Esophagus (tissue), 2 donors: ENCODE results near the gene UBA52. TPM values are rescaled to one million over a fixed set of nuclear protein-coding genes. Genes with fewer than 3 reads are reported as not detected.
"Not testable (repeated sequence)": the region's sequence is repeated elsewhere in the genome, so short reads cannot be mapped to it uniquely, and the experiment has no call there.

ENCODE experiments used
- H3K27ac ChIP-seq, 2 donors: one replicate each; pipeline ENCODE4 v1.5.1; 2013; ENCODE audit warnings: low read depth in 2 of 2, mild to moderate bottlenecking in 2 of 2, inconsistent platforms in 1 of 2, low read length in 1 of 2, moderate library complexity in 1 of 2
- H3K27me3 ChIP-seq, 2 donors: one replicate each; pipeline ENCODE4 v1.6.1; 2013; ENCODE audit warnings: low read length in 2 of 2, control low read depth in 1 of 2, mild to moderate bottlenecking in 1 of 2; ENCODE audit not compliant: insufficient read depth in 2 of 2, control insufficient read depth in 1 of 2
- H3K36me3 ChIP-seq, 2 donors: one replicate each; pipeline ENCODE4 v1.6.1; 2013; ENCODE audit warnings: low read length in 1 of 2; ENCODE audit not compliant: control insufficient read depth in 2 of 2, insufficient read depth in 2 of 2
- H3K4me1 ChIP-seq, 2 donors: one replicate each; pipeline ENCODE4 v1.6.1; 2013; ENCODE audit warnings: low read length in 1 of 2; ENCODE audit not compliant: control insufficient read depth in 2 of 2, insufficient read depth in 2 of 2
- H3K4me3 ChIP-seq, 2 donors: one replicate each; pipeline ENCODE4 v1.5.1; 2013; ENCODE audit warnings: low read length in 2 of 2, mild to moderate bottlenecking in 2 of 2, low read depth in 1 of 2, moderate library complexity in 1 of 2
- H3K9me3 ChIP-seq, 2 donors: one replicate each; pipeline ENCODE4 v1.6.1; 2013; ENCODE audit warnings: mild to moderate bottlenecking in 2 of 2, low read depth in 1 of 2, low read length in 1 of 2, moderate library complexity in 1 of 2; ENCODE audit not compliant: control insufficient read depth in 2 of 2, insufficient read depth in 1 of 2
- WGBS, 2 donors: extraction: QIAGEN DNeasy Blood & Tissue Kit; methylation state at CpG; one replicate each; pipeline ENCODE4 v1.1.7; 2013; 5-methylcytosine and 5-hydroxymethylcytosine counted together
- polyA plus RNA-seq, 2 donors: library from polyadenylated mRNA; stranded (reverse); fragments of 200-250 nt; gene quantifications; one replicate each; pipeline ENCODE4 v1.2.3, GENCODE V29; 2013
- donor health status: healthy with polysubstance abuse.
- donor health status: Bipolar disorder and iron deficiency.

UBA52 gene
- 1,000 to 10,000 TPM in 1 of 2 donors, 100 to 1,000 TPM in 1; 709 to 1,325 TPM for polyA plus RNA-seq

DNA sequence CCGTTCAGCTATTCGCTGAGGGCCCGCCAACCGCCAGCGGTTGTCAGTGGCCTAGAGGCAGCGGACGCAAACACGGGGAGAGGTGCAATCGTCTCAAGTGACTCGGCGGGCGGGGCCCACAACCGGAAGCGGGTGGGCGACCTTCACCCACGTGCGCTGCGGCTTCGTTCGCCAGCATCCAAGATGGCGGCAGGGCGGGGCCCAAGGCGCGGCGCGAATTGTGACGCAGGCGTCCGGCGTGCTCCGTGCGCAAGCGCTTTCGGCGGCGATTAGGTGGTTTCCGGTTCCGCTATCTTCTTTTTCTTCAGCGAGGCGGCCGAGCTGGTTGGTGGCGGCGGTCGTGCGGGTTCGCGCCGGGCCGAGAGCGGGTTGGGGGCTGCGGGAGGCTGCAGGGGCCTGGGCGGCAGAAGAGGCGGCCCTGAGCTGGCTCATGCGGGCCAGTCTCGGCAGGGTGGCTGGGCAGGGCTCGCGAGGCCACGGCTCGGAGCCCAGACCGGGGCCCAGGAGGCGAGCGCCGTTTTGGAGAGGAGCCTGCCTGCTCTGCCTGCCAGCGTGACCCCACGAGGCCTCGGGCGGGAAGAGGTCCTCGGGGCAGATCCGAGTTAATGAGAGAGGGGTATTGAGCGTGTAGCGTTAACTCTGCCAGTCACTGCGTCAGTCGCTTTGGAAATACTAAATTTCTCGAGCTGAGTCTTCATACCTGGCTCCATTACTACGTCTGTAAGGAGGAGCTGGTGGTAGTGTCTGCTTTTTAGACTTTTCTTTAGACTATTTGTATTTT lies at the start of gene UBA52:
UBA52 (plus strand) TSS at position 294 of the 781 bp plus-strand sequence. CDS start 1,444 bp downstream, outside the sequence.
- H3K4me3 ChIP-seq, result peak within 1 kb of the TSS; percentile 82 to 87
- peaks cover 3 to 9% of the 10 kb centered on the region in 2 donors for H3K4me1 ChIP-seq
- H3K27ac ChIP-seq, result peak within 1 kb of the TSS; percentile 94 to 96
- peaks cover 20 to 42% of the 10 kb centered on the region in 2 donors for H3K36me3 ChIP-seq
- H3K9me3 ChIP-seq, result peaks cover 0 to 4% of the 10 kb centered on the region in 2 donors
- WGBS, 2 donors, result 0 to 1% methylated on average over 70 to 75 of the region's 75 CpGs
- H3K27me3 ChIP-seq, result no peaks in the 10 kb centered on the region

- Histone ChIP-seq H3K27ac (peak overlapping the region; percentile 96 to 98), H3K4me3 (peak overlapping the region; percentile 83 to 93), H3K9me3 (no peaks in the 10 kb centered on the region), H3K4me1 (no peaks in the 10 kb centered on the region), H3K36me3 (no peaks in the 10 kb centered on the region), H3K27me3 (no peaks in the 10 kb centered on the region)
- WGBS, 2 donors, result 1% methylated on average over 51 of the region's 51 CpGs
Measured at GRCh38 chr19:18522124-18522861, 49.4 kb upstream of the UBA52 start.

- not testable (repeated sequence) for H3K4me1 ChIP-seq, H3K27me3 ChIP-seq, H3K9me3 ChIP-seq, H3K4me3 ChIP-seq, H3K27ac ChIP-seq, H3K36me3 ChIP-seq
- WGBS, 2 donors, result 62 to 64% methylated on average over 19 of the region's 19 CpGs
Measured at GRCh38 chr19:18522862-18523440, 48.7 kb upstream of the UBA52 start.

GRCh38 chr19:18523841-18524240 lies 47.8 kb upstream of the UBA52 start:
- Histone ChIP-seq H3K27me3 (no peaks in the 10 kb centered on the region), H3K27ac (no peak overlapping the region), H3K9me3 (no peaks in the 10 kb centered on the region), H3K36me3 (no peaks in the 10 kb centered on the region), H3K4me1 (no peaks in the 10 kb centered on the region), H3K4me3 (no peak overlapping the region)
- 85 to 90% methylated on average over 9 of the region's 9 CpGs for WGBS, 2 donors

DNA sequence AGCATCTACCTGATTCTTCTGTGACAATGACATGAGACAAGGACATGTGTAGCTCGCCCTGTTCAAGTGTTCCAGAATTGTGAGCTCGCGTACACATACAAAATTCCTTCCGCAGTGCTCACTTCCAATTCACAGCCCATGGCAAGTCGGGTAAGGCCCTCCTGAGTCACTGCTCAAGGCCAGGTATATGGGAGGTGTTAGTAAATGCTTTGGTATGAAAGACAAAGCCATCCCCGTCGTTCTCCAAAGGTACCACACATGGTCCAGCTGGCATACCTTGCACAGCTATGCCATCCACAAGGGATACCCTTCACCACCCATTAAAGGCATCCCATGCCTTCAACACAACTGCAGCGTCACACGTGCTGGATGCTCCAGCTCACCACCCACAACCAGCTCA lies 45.3 kb upstream of the UBA52 start:
- no peaks in the 10 kb centered on the region for H3K27me3 ChIP-seq
- 76 to 81% methylated on average over 9 of the region's 9 CpGs for WGBS, 2 donors
- no peaks in the 10 kb centered on the region for H3K4me1 ChIP-seq
- H3K27ac ChIP-seq, result no peak overlapping the region
- no peak overlapping the region for H3K4me3 ChIP-seq
- peaks cover 0 to 2% of the 10 kb centered on the region in 2 donors for H3K36me3 ChIP-seq
- H3K9me3 ChIP-seq, result no peaks in the 10 kb centered on the region

DNA sequence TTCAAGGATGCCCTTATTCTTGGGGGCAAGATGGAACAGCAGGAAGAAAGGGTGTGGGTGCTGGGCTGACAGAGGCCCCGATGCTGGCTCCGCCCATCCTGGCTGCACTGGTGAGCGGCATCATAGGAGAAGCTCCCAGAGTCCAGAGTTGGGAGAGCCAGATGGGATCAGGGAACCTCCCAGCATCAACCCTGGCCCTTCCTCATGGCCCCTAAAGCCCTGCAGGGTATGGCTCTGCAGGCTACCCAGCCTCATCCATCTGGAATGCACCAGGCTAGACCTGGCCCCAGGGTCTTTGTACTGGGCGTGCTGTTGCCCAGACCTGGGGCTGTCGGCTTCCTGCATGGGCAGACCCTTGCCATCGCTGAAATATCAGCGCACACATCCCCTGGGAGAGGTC lies 41.9 kb upstream of the UBA52 start:
- no peaks in the 10 kb centered on the region for H3K27me3 ChIP-seq
- peaks cover 7 to 23% of the 10 kb centered on the region in 2 donors for H3K36me3 ChIP-seq
- H3K4me3 ChIP-seq, result no peak overlapping the region
- 71 to 79% methylated on average over 7 of the region's 7 CpGs for WGBS, 2 donors
- H3K4me1 ChIP-seq, result no peaks in the 10 kb centered on the region
- no peaks in the 10 kb centered on the region for H3K9me3 ChIP-seq
- H3K27ac ChIP-seq, result no peak overlapping the region

DNA sequence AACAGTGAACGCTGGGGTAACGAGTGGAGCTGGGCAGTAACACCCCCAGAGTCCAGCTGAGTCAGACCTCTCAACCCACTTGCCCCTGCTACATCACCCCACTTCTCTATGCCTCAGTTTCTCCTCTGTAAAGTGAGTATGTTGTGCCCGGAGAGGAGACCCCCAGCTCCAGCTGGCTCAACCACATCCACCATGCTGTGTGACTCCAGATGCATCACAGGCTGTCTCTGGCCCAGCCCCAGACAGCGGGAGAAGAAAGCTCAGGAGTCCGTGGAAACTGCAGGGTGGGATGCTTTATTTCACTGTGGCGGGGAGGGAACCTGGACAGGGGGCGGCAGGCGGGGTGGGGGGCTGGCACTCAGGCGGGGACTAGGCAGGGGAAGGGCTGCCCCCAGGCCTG lies 40.2 kb upstream of the UBA52 start:
- 95 to 96% methylated on average over 9 of the region's 9 CpGs for WGBS, 2 donors
- no peaks in the 10 kb centered on the region for H3K9me3 ChIP-seq
- no peak overlapping the region for H3K4me3 ChIP-seq
- H3K36me3 ChIP-seq, result peaks cover 7 to 31% of the 10 kb centered on the region in 2 donors
- H3K27ac ChIP-seq, result no peak overlapping the region
- H3K27me3 ChIP-seq, result no peaks in the 10 kb centered on the region
- no peaks in the 10 kb centered on the region for H3K4me1 ChIP-seq

DNA sequence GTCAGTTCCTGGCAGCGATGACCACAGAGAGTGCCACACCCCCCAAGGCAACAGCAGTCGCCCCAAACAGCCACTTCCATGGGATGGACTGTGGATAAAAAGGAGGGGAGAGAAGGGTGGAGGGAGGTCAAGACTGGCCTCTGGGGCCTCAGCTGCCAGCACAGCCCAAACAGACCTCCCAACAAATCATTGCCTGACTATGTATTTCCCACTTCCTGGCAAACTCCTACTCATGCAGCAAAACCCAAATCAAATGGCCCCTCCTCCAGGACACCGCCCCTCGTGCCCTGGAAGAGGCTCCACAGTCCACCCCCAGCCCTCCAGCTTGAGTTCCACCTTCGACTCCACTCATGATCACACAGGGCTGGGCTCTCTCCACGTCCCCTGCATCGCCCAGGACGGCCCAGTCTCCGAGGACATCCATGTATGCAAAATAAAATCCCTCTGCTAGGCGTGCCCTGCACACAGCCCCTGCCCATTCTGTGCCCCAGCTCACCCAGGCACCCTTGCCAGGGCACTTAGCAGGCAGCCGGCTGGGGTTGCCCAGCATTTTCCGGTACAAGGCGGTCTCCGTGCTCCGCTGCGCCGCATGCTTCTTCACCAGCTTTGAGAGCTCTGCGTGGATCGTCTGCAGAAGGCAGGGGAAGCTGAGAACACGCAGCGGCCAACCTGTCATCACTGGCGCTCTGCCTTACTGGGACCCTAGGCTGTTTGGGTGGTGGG lies 39.3 kb upstream of the UBA52 start:
- Histone ChIP-seq H3K27ac (no peak overlapping the region), H3K36me3 (peaks cover 7 to 38% of the 10 kb centered on the region in 2 donors)
- WGBS, 2 donors, result 96 to 98% methylated on average over 22 of the region's 22 CpGs

DNA sequence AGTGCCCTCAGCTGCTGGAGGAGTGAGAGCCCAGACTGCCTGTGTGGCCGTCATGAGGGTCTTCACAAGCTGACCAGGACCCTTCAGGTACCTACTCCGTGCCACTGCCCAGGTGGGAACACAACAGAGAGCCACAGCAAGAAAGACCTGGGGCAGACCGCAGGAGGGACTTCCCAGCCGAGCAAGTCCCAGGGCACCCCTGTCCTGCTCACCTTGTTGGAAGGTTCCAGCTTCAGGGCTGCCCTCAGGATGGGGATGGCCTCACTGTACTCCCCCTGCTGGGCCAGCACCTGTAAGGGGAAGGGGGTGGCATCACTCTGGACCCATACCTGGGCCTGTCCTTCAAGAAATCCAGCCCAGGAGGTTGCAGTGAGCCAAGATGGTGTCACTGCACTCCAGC lies 38.6 kb upstream of the UBA52 start:
- no peaks in the 10 kb centered on the region for H3K9me3 ChIP-seq
- H3K4me3 ChIP-seq, result no peak overlapping the region
- H3K36me3 ChIP-seq, result peaks cover 7 to 44% of the 10 kb centered on the region in 2 donors
- H3K4me1 ChIP-seq, result no peaks in the 10 kb centered on the region
- 92 to 94% methylated on average over 4 of the region's 4 CpGs for WGBS, 2 donors
- H3K27ac ChIP-seq, result no peak overlapping the region
- no peaks in the 10 kb centered on the region for H3K27me3 ChIP-seq

More for the DNA sequence above, 39.3 kb upstream of the UBA52 start:
- Histone ChIP-seq H3K4me3 (no peak overlapping the region), H3K4me1 (no peaks in the 10 kb centered on the region), H3K27me3 (no peaks in the 10 kb centered on the region), H3K9me3 (no peaks in the 10 kb centered on the region)
